SK-N-MC (cell line): Measurements from ENCODE around the gene CACNA1H.

Experiments used
- DNase-seq: peaks from one replicate; pipeline ENCODE4 v3.0.0-alpha.2; 2011; ENCODE audit warnings: low read depth, low spot score
- H3K27ac ChIP-seq: fragments of 200-600 bp; sonication (generic); 2 replicates; pipeline ENCODE4 v1.5.1; 2016; ENCODE audit warnings: mixed run types
- H3K36me3 ChIP-seq: fragments of 200-600 bp; sonication (generic); 2 replicates; pipeline ENCODE4 v1.6.1; 2017; ENCODE audit warnings: antibody characterized with exemption, low read length, mixed read lengths; ENCODE audit not compliant: insufficient read depth
- H3K4me3 ChIP-seq: fragments of 200-600 bp; sonication (generic); 2 replicates; pipeline ENCODE4 v1.5.1; 2016
- H3K9ac ChIP-seq: fragments of 200-600 bp; sonication (generic); 2 replicates; pipeline ENCODE4 v1.8.0; 2017; ENCODE audit warnings: mixed run types, mixed read lengths; ENCODE audit not compliant: insufficient read length
- H3K9me3 ChIP-seq: fragments of 200-600 bp; sonication (generic); 2 replicates; pipeline ENCODE4 v1.6.1; 2017; ENCODE audit warnings: low read depth, mild to moderate bottlenecking, antibody characterized with exemption, low read length, moderate library complexity, mixed read lengths
- EZH2 ChIP-seq: fragments of 200-600 bp; sonication (generic); IDR thresholded peaks from one replicate; pipeline ENCODE4 v1.6.1; 2017; ENCODE audit warnings: antibody characterized with exemption
- FOXP2 ChIP-seq: optimal IDR thresholded peaks from 2 replicates; pipeline ENCODE3; 2011; ENCODE audit warnings: mild to moderate bottlenecking, moderate library complexity; ENCODE audit not compliant: insufficient read depth; ENCODE audit errors: extremely low read length, control extremely low read depth
- POLR2AphosphoS5 ChIP-seq: IDR thresholded peaks from 2 replicates; pipeline ENCODE4 v1.6.1; 2012; ENCODE audit warnings: mild to moderate bottlenecking, low read depth, low read length, borderline replicate concordance

The CACNA1H gene

DNA sequence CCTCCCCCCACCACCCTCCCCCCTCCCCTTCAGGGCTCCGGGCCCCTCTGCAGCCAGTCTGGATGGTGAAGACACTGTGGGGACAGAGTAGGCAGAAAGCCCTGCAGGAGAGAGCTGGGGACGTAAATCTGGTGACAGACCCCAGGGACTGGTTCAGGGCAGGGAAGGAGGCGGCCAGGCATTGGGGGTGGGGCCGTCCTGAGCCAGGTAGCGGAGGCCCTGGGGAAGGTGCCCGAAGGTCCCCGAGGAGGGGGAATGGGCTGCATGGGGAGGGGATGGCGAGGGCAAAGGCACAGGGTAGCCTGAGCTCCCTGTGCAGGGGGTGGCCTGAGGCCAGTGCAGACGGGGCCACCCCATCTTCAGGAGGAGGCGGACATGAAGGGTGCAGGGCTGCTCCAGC is 26.3 kb upstream of the CACNA1H start:
- Histone ChIP-seq H3K9me3 (no peaks in the 10 kb centered on the region), H3K4me3 (no peak overlapping the region), H3K36me3 (no peaks in the 10 kb centered on the region), H3K9ac (no peak overlapping the region), H3K27ac (no peak overlapping the region)
- DNase-seq, result no peak
- no peak for TF ChIP-seq EZH2
- no peak for TF ChIP-seq POLR2AphosphoS5
- TF ChIP-seq FOXP2, result no peak

- DNase-seq, result no peak
- Histone ChIP-seq H3K27ac (no peak overlapping the region), H3K36me3 (no peaks in the 10 kb centered on the region), H3K4me3 (no peak overlapping the region), H3K9me3 (no peaks in the 10 kb centered on the region), H3K9ac (no peak overlapping the region)
- TF ChIP-seq POLR2AphosphoS5, result no peak
- TF ChIP-seq EZH2, result no peak
- TF ChIP-seq FOXP2, result no peak
These were observed 25.8 kb upstream of the CACNA1H start for GRCh38 chr16:1127101-1127500.

- no peak for DNase-seq
- TF ChIP-seq POLR2AphosphoS5 (no peak), EZH2 (no peak), FOXP2 (no peak)
- H3K9ac ChIP-seq, result no peak overlapping the region
- H3K27ac ChIP-seq, result no peak overlapping the region
- H3K4me3 ChIP-seq, result no peak overlapping the region
- H3K36me3 ChIP-seq, result no peaks in the 10 kb centered on the region
- no peaks in the 10 kb centered on the region for H3K9me3 ChIP-seq
These were observed 24.8 kb upstream of the CACNA1H start for GRCh38 chr16:1127971-1128715.

DNA sequence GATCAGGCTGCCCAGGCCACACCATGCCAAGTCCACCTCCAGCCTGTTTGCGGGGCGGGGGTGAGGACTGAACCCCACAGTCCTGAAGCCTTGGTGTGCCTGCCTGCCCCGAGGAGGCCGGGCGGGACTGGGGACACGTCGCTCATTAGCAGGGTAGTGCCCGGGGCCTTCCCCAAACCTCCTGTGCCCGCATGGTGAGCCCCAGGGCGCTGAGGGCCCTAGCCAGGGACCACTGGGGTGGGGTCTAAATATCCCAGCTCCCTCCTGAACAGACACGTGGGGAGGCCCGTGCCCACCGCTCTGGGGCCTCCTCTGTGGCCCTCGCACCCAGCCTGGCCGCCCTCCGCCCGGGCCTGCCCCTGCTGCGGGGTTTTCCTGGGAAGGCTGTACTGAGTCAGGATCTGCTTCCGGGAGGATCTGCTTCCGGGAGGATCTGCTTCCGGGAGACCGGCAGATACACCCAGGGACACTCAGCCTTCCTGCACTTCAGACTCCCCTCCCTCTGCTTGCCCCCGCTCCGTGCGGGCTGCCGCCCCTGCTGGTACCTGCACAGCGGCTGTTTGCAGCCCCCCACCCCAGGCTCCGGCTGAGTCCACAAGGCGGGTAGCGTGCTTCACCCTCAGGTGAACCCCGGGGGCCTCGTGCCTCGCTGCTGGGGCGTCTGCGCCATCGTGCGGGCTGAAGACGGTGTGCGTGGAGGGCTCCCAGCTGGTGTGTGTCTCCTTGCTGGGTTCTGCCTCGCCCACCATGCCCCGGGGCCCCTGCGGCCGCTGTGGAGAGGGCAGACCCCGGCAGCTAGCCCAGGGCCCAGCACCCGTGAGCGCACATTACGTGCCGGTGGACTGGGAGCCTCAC is 23.6 kb upstream of the CACNA1H start:
- no peak overlapping the region for H3K4me3 ChIP-seq
- DNase-seq, result no peak
- H3K36me3 ChIP-seq, result no peaks in the 10 kb centered on the region
- TF ChIP-seq FOXP2 (no peak), EZH2 (no peak), POLR2AphosphoS5 (no peak)
- H3K9me3 ChIP-seq, result no peaks in the 10 kb centered on the region
- no peak overlapping the region for H3K9ac ChIP-seq
- no peak overlapping the region for H3K27ac ChIP-seq

- no peaks in the 10 kb centered on the region for H3K36me3 ChIP-seq
- no peak for DNase-seq
- no peak overlapping the region for H3K9ac ChIP-seq
- H3K9me3 ChIP-seq, result no peaks in the 10 kb centered on the region
- no peak for TF ChIP-seq FOXP2
- no peak for TF ChIP-seq EZH2
- no peak for TF ChIP-seq POLR2AphosphoS5
- no peak overlapping the region for H3K4me3 ChIP-seq
- H3K27ac ChIP-seq, result no peak overlapping the region
These were observed 22.5 kb upstream of the CACNA1H start for GRCh38 chr16:1130382-1130781.

DNA sequence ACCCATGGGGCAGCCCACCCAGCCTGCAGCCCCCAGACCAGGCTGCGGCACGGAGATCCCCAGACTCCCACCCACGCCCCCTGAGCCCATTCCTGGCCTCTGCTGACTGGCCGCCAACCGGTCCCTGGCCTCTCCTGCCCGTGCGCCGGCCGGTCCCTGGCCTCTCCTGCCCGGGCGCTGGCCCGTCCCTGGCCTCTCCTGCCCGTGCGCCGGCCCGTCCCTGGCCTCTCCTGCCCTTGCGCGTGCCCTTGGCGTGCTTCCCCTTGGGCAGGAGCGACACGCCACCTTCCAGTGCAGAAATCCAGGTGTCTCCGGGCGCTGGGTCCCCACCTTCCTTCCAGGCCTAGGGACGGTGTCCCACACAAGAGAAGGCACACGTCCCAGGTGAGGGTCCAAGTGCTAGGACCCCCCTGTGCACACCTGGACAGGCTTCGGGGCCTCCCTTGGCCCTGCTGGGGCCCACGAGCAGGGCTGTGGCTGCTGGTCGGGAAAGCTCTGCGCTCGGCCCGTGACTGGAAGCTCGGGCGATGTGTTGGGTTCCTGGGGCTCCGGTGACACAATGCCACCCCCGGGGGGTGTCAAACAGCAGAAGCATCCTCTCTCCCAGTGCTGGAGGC is 21.4 kb upstream of the CACNA1H start:
- Histone ChIP-seq H3K36me3 (no peaks in the 10 kb centered on the region), H3K9ac (no peak overlapping the region), H3K27ac (no peak overlapping the region), H3K4me3 (no peak overlapping the region), H3K9me3 (no peaks in the 10 kb centered on the region)
- no peak for TF ChIP-seq FOXP2
- no peak for TF ChIP-seq EZH2
- TF ChIP-seq POLR2AphosphoS5, result no peak
- no peak for DNase-seq

DNA sequence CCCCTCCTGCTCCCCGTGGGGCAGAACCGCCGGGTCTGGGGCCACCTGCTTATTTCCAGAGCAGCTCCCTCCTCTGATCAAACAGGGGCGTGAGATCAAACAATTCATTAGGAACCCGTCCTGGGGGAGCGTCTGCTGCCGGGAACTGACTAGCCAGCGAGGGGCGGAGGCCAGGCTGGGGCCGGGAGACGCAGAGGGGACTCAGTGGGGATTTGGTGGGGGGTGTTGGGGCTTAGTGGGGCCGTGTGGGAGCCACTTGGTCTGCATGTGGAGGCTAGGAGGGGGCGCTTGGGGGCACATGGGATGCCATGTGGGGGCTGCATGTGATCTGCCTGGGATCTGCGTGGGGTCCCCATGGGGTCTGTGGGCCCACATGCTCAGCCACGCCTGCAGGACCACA is 20.5 kb upstream of the CACNA1H start:
- Histone ChIP-seq H3K27ac (no peak overlapping the region), H3K9me3 (no peaks in the 10 kb centered on the region), H3K4me3 (no peak overlapping the region), H3K9ac (no peak overlapping the region), H3K36me3 (no peaks in the 10 kb centered on the region)
- DNase-seq, result no peak
- TF ChIP-seq FOXP2 (no peak), POLR2AphosphoS5 (no peak), EZH2 (no peak)

DNA sequence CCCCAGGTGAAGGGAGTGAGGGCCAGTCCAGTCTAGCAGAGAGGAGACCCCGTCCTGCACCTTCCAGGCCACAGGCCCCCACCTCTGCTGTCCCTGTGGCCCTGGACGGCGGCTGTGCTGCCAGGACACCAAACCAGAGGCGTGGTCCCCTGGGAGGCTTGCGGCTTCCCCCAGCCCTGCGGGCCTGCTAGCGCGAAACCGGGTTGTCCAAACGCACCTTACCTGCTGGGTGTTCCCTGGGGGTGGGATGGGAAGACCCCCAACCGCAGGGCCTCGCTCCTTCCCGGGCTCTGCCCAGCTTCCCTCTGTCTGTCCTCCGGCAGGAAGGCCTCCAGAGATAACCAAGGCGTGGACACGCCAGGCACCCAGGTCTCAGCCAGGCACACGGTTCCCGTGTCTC is 19.6 kb upstream of the CACNA1H start:
- Histone ChIP-seq H3K4me3 (no peak overlapping the region), H3K27ac (no peak overlapping the region), H3K36me3 (no peaks in the 10 kb centered on the region), H3K9me3 (no peaks in the 10 kb centered on the region), H3K9ac (no peak overlapping the region)
- TF ChIP-seq FOXP2, result no peak
- no peak for TF ChIP-seq POLR2AphosphoS5
- no peak for TF ChIP-seq EZH2
- DNase-seq, result no peak
